ENCODE measurements around the gene HBZ.
"Not testable (repeated sequence)": the region's sequence is repeated elsewhere in the genome, so short reads cannot be mapped to it uniquely, and the experiment has no call there.

The HBZ gene

GRCh38 chr16:138049-138417 lies 14.4 kb upstream of the HBZ start:
- peak; percentile 17 to 30 for DNase-seq

- no peak for DNase-seq
Measured at GRCh38 chr16:140175-140857, 12.1 kb upstream of the HBZ start.

GRCh38 chr16:142405-142967 lies 10.0 kb upstream of the HBZ start:
- DNase-seq = no peak

GRCh38 chr16:143047-143446 lies 9.4 kb upstream of the HBZ start:
- no peak for DNase-seq

- no peak for DNase-seq
Measured at GRCh38 chr16:143456-143855, 9.0 kb upstream of the HBZ start.

- no peak for DNase-seq
Measured at GRCh38 chr16:144797-145252, 7.6 kb upstream of the HBZ start.

GRCh38 chr16:146646-147045 lies 5.8 kb upstream of the HBZ start:
- no peak for DNase-seq

- DNase-seq = no peak
Measured at GRCh38 chr16:149024-149660, 3.3 kb upstream of the HBZ start.

- not testable (repeated sequence) for DNase-seq
Measured at GRCh38 chr16:153129-153521, 681 bp downstream of the HBZ start.

- not testable (repeated sequence) for DNase-seq
Measured at GRCh38 chr16:153550-154216, 1.2 kb downstream of the HBZ start.

GRCh38 chr16:154217-155030 lies 2.0 kb downstream of the HBZ start:
- DNase-seq = no peak

GRCh38 chr16:155031-155398 lies 2.6 kb downstream of the HBZ start:
- DNase-seq = no peak

GRCh38 chr16:159136-159849 lies 6.8 kb downstream of the HBZ start:
- DNase-seq = no peak

GRCh38 chr16:160242-160641 lies 7.8 kb downstream of the HBZ start:
- not testable (repeated sequence) for DNase-seq

GRCh38 chr16:160691-161190 lies 8.3 kb downstream of the HBZ start:
- DNase-seq = no peak

GRCh38 chr16:162271-162991 lies 10.0 kb downstream of the HBZ start:
- DNase-seq = no peak

- DNase-seq = not testable (repeated sequence)
Measured at GRCh38 chr16:163139-163538, 10.7 kb downstream of the HBZ start.

- DNase-seq = not testable (repeated sequence)
Measured at GRCh38 chr16:163696-164095, 11.3 kb downstream of the HBZ start.

- not testable (repeated sequence) for DNase-seq
Measured at GRCh38 chr16:164134-164823, 11.8 kb downstream of the HBZ start.

- no peak for DNase-seq
Measured at GRCh38 chr16:164827-165538, 12.5 kb downstream of the HBZ start.

Measured in activated CD4-positive, alpha-beta T cell treated with anti-CD3 and anti-CD28 coated beads for 4 hours (primary cell).